Erythroblast (primary cell): ENCODE measurements around the gene POLD2.

Experiments used
- GATA1 ChIP-seq: IDR thresholded peaks from 2 replicates; pipeline ENCODE4 v1.6.1; 2011; ENCODE audit warnings: low read depth, mild to moderate bottlenecking, control low read depth, low read length, moderate library complexity
- POLR2A ChIP-seq: IDR thresholded peaks from 2 replicates; pipeline ENCODE4 v1.6.1; 2011; ENCODE audit warnings: mild to moderate bottlenecking, low read length

GRCh38 chr7:44116087-44116788 is 7.1 kb downstream of the POLD2 start:
- TF ChIP-seq POLR2A: no peak
- TF ChIP-seq GATA1: no peak
